GM19463 (cell line): Measurements from ENCODE around the gene IGDCC3.
A peak's percentile ranks its signal among the peaks of the same experiment; 100 is the strongest.

Experiments used
- ATAC-seq: cut with Tn5 transposase; IDR thresholded peaks from one replicate; pipeline ENCODE4 v1.9.1; 2021; ENCODE audit warnings: mild to moderate bottlenecking, moderate library complexity; ENCODE audit not compliant: unreplicated experiment

The IGDCC3 gene

GRCh38 chr15:65329984-65330735 is 47.6 kb downstream of the IGDCC3 start:
- no peak for ATAC-seq

DNA sequence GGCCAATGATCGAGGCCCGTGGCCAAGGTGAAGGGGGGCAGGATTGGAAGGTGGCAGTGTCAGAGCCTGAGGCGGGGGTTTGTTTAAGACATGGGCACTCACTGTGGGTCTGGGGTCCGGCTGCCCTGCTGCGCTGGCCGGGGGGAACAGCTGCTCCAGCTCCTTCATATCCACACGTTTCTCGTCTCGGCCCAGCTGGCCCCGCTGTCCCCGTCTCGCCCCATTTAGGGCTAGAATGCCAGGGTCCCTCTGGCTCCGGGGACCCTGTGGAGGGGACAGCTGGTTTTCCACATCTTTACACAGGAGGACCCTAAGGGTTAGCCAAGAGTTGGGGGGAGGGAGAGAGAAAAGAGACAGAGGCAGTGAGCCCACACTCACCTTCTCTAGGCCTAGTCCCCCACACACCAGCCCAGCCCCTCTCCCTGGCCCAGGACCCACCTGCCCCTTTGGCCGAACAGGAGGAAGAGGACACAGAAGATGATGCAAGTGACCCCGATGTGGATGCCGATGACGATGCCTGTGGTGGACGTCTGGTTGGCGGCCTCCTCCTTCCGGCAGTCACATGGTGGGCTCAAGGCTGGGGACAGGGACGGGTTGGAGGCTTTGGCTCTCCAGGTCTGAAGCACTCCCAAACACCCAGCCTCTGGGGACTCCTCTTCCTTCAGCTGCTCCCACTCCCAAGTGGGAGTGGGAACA is 48.4 kb downstream of the IGDCC3 start:
- ATAC-seq = no peak

DNA sequence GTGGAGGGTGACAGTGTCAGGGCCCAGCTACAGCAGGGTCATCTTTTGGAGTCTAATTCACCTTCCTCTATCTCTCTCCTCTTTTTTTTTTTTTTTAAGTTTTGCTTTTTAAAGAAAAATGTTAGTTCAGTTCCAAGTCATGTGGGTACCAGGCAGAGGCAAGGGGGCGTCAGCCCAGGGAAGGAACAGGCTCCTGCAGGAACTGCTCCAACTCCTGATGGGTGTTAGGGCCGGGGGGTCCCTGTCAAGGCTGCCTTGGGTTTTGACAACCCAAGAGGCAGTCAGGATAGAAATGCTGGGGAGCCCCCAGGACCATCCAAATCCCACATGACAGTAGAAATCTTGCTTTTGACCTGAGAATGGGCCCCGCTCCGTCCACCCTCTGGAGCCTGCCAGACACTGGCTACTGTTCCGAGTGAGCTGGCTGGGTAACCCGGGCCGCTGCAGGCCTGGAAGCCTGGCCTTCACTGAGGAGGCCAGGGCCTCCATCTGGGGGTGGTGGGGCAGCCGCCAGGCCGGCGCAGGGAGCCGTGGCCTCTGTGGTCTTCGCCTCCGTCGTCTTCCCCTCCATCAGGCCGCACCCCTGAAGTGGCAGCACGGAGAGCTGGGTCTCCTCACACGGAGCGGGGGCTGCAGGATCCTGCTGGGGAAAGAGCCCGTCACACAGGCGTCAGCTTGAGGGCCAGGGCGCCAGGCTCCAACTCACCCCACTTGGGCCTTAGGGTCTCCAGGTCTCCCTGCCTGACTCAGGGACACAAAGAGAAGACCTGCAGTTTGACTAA is 49.1 kb downstream of the IGDCC3 start:
- ATAC-seq = no peak

GRCh38 chr15:65327651-65328393 is 50.0 kb downstream of the IGDCC3 start:
- ATAC-seq = no peak

DNA sequence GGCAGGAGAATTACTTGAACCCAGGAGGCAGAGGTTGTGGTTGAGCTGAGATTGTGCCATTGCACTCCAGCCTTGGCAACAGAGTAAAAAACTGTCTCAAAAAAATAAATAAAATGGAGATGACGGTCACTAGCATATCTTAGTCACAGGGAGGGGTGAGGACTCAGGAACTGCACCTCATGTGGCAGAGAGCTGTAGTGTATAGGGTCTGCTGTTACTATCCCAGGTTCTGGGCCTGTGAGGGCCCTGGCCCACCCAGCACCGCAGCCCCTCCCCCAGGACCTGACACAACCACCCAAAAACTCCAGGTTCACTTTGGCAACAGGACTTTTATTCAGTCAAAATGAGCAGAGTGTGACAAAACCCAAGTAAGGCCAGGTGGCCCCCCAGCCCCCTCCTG is 51.0 kb downstream of the IGDCC3 start:
- no peak for ATAC-seq

GRCh38 chr15:65326117-65326526 is 51.7 kb downstream of the IGDCC3 start:
- ATAC-seq = no peak

DNA sequence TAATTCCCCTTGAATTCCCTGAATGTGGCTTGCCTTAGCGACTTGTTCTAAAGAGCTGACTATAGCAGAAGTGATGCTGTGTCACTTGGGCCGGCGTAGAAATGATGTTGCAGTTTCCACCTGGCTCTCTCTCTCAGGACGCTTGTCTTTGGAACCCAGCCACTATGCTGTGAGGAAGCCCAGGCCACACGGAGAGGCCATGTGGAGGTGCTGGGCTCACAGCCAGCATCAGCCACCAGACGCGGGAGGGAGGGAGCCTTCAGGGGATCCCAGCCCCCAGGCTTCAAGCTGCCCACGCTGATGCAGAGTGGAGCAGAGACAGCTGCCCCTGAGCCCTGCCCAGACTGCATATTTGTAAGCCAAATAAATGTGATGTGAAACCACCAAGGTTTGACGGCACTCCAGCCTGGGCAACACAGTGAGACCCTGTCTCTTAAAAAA is 54.7 kb downstream of the IGDCC3 start:
- no peak for ATAC-seq

DNA sequence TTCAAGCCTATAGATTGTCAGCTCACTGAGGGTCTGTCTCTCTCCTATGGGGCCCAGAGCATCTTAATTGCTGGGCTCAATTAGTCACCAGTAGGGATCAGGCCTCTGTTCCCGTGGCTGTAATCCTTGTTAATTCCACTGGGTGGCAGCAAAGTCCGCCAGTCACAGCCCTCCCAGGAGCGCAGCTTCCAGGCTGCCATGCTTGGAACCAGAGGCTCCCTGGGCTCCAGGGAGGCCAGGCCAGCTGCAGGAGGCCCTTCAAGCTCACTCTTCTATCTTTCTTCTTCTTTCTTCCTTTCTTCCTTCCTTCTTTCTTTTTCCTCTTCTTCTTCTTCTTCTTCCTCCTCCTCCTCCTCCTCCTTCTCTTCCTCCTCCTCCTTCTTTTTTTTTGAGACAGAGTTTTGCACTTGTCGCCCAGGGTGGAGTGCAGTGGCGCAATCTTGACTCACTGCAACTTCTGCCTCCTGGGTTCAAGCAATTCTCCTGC is 58.9 kb downstream of the IGDCC3 start:
- peak; percentile 51 for ATAC-seq

- no peak for ATAC-seq
Measured at GRCh38 chr15:65312400-65312916, 65.3 kb downstream of the IGDCC3 start.

- no peak for ATAC-seq
Measured at GRCh38 chr15:65311760-65312159, 66.0 kb downstream of the IGDCC3 start.

GRCh38 chr15:65310431-65311137 is 67.2 kb downstream of the IGDCC3 start:
- ATAC-seq = no peak

DNA sequence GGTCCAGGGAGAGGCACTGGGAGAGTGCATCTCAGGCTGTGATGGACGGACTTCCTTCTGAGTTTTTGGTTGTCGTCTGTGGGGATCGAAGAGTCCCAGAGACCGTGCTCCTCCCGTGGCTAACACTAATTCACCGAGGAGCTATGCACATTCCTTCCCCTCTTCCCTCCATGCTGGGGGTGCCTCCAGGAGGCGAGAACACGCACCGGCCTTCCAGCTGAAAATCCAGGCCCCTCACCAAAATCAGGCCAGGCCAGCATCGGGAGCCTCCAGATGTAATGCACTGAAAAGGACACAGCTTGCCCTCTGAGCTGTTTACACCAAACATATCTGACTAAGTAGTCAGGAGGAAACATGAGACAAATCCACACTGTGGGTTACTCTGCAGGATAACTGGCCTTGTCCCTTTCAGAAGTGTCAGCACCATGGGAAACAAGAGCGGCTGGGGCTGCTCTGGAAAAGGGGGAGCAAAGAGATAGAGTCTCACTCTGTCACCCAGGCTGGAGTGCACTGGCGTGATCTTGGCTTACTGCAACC is 67.9 kb downstream of the IGDCC3 start:
- no peak for ATAC-seq

- ATAC-seq = no peak
Measured at GRCh38 chr15:65307978-65308377, 69.8 kb downstream of the IGDCC3 start.

- ATAC-seq = no peak
Measured at GRCh38 chr15:65306551-65306950, 71.3 kb downstream of the IGDCC3 start.

DNA sequence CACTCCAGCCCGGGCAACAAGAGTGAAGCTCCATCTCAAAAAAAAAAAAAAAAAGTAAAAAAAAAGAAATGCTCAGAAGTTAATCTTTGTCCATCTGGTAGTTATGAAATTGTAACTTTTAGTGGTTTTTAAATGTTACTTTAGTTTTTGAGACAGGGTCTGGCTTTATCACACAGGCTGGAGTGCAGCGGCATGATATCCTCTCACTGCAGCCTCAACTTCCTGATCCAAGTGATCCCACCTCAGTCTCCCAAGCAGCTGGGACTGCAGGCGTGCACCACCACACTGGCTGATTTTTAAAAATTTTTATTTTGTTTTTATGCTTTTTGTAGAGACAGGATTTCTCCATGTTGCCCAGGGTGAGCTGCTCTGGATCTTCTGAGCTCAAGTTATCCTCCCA is 72.0 kb downstream of the IGDCC3 start:
- ATAC-seq = no peak

- peak; percentile 25 for ATAC-seq
Measured at GRCh38 chr15:65305150-65305758, 72.5 kb downstream of the IGDCC3 start.

- peak; percentile 63 for ATAC-seq
Measured at GRCh38 chr15:65304381-65305149, 73.2 kb downstream of the IGDCC3 start, which contains the start of gene RNU5B-1. TSS of gene RNU5B-1 (plus strand) at chr15:65304677.

GRCh38 chr15:65303687-65304380 is 74.0 kb downstream of the IGDCC3 start:
- ATAC-seq = no peak
